Measurements from ENCODE around the gene ARHGEF25.
"Not testable (repeated sequence)": the region's sequence is repeated elsewhere in the genome, so short reads cannot be mapped to it uniquely, and the experiment has no call there.

ARHGEF25 gene

GRCh38 chr12:57579677-57580465, 31.4 kb upstream of the ARHGEF25 start:
- Histone ChIP-seq H3K36me3 (ENCODE audit: insufficient read depth, low read length) (no peaks in the 10 kb centered on the region; the same call in 1 of the 2 replicates), H3K9ac (ENCODE audit: low read depth, low read length) (no peak overlapping the region), H3K9me3 (ENCODE audit: control insufficient read depth, insufficient read depth, low read length) (no peaks in the 10 kb centered on the region), H3K4me1 (ENCODE audit: insufficient read depth, low read length) (no peaks in the 10 kb centered on the region)

GRCh38 chr12:57580466-57580795, 30.8 kb upstream of the ARHGEF25 start:
- no peaks in the 10 kb centered on the region; the same call in 1 of the 2 replicates for H3K36me3 ChIP-seq (ENCODE audit: insufficient read depth, low read length)
- H3K4me1 ChIP-seq (ENCODE audit: insufficient read depth, low read length): no peaks in the 10 kb centered on the region
- H3K9me3 ChIP-seq (ENCODE audit: control insufficient read depth, insufficient read depth, low read length): no peaks in the 10 kb centered on the region
- no peak overlapping the region for H3K9ac ChIP-seq (ENCODE audit: low read depth, low read length)

GRCh38 chr12:57581802-57582201, 29.4 kb upstream of the ARHGEF25 start:
- Histone ChIP-seq H3K36me3 (ENCODE audit: insufficient read depth, low read length) (no peaks in the 10 kb centered on the region; the same call in 1 of the 2 replicates), H3K4me1 (ENCODE audit: insufficient read depth, low read length) (no peaks in the 10 kb centered on the region), H3K9me3 (ENCODE audit: control insufficient read depth, insufficient read depth, low read length) (no peaks in the 10 kb centered on the region), H3K9ac (ENCODE audit: low read depth, low read length) (no peak overlapping the region)

GRCh38 chr12:57582440-57582839, 28.8 kb upstream of the ARHGEF25 start:
- Histone ChIP-seq H3K9me3 (ENCODE audit: control insufficient read depth, insufficient read depth, low read length) (no peaks in the 10 kb centered on the region), H3K4me1 (ENCODE audit: insufficient read depth, low read length) (no peaks in the 10 kb centered on the region), H3K36me3 (ENCODE audit: insufficient read depth, low read length) (no peaks in the 10 kb centered on the region; the same call in 1 of the 2 replicates), H3K9ac (ENCODE audit: low read depth, low read length) (no peak overlapping the region)

GRCh38 chr12:57583008-57583831, 28.0 kb upstream of the ARHGEF25 start:
- Histone ChIP-seq H3K4me1 (ENCODE audit: insufficient read depth, low read length) (no peaks in the 10 kb centered on the region), H3K36me3 (ENCODE audit: insufficient read depth, low read length) (no peaks in the 10 kb centered on the region; the same call in 1 of the 2 replicates), H3K9ac (ENCODE audit: low read depth, low read length) (no peak overlapping the region), H3K9me3 (ENCODE audit: control insufficient read depth, insufficient read depth, low read length) (no peaks in the 10 kb centered on the region)

GRCh38 chr12:57584050-57584449, 27.2 kb upstream of the ARHGEF25 start:
- Histone ChIP-seq H3K4me1 (ENCODE audit: insufficient read depth, low read length) (no peaks in the 10 kb centered on the region), H3K36me3 (ENCODE audit: insufficient read depth, low read length) (no peaks in the 10 kb centered on the region; the same call in 1 of the 2 replicates), H3K9me3 (ENCODE audit: control insufficient read depth, insufficient read depth, low read length) (no peaks in the 10 kb centered on the region), H3K9ac (ENCODE audit: low read depth, low read length) (no peak overlapping the region)

GRCh38 chr12:57584690-57585089, 26.5 kb upstream of the ARHGEF25 start:
- Histone ChIP-seq H3K36me3 (ENCODE audit: insufficient read depth, low read length) (no peaks in the 10 kb centered on the region; the same call in 1 of the 2 replicates), H3K9me3 (ENCODE audit: control insufficient read depth, insufficient read depth, low read length) (no peaks in the 10 kb centered on the region), H3K4me1 (ENCODE audit: insufficient read depth, low read length) (no peaks in the 10 kb centered on the region), H3K9ac (ENCODE audit: low read depth, low read length) (no peak overlapping the region)

GRCh38 chr12:57585156-57585555, 26.1 kb upstream of the ARHGEF25 start:
- no peaks in the 10 kb centered on the region for H3K9me3 ChIP-seq (ENCODE audit: control insufficient read depth, insufficient read depth, low read length)
- H3K36me3 ChIP-seq (ENCODE audit: insufficient read depth, low read length): no peaks in the 10 kb centered on the region; the same call in 1 of the 2 replicates
- no peak overlapping the region for H3K9ac ChIP-seq (ENCODE audit: low read depth, low read length)
- no peaks in the 10 kb centered on the region for H3K4me1 ChIP-seq (ENCODE audit: insufficient read depth, low read length)

- H3K9ac ChIP-seq (ENCODE audit: low read depth, low read length): no peak overlapping the region
- no peaks in the 10 kb centered on the region for H3K9me3 ChIP-seq (ENCODE audit: control insufficient read depth, insufficient read depth, low read length)
- H3K36me3 ChIP-seq (ENCODE audit: insufficient read depth, low read length): no peaks in the 10 kb centered on the region; the same call in 1 of the 2 replicates
- no peaks in the 10 kb centered on the region for H3K4me1 ChIP-seq (ENCODE audit: insufficient read depth, low read length)
Observed at GRCh38 chr12:57586128-57586527, 25.1 kb upstream of the ARHGEF25 start.

GRCh38 chr12:57586832-57587429, 24.3 kb upstream of the ARHGEF25 start:
- H3K9ac ChIP-seq (ENCODE audit: low read depth, low read length): no peak overlapping the region

GRCh38 chr12:57588951-57589610, 22.2 kb upstream of the ARHGEF25 start:
- not testable (repeated sequence) for H3K9ac ChIP-seq (ENCODE audit: low read depth, low read length); H3K4me1 ChIP-seq (ENCODE audit: insufficient read depth, low read length); H3K9me3 ChIP-seq (ENCODE audit: control insufficient read depth, insufficient read depth, low read length); H3K36me3 ChIP-seq (ENCODE audit: insufficient read depth, low read length)

More at GRCh38 chr12:57586832-57587429, 24.3 kb upstream of the ARHGEF25 start:
- Histone ChIP-seq H3K36me3 (ENCODE audit: insufficient read depth, low read length) (no peaks in the 10 kb centered on the region), H3K9me3 (ENCODE audit: control insufficient read depth, insufficient read depth, low read length) (no peaks in the 10 kb centered on the region), H3K4me1 (ENCODE audit: insufficient read depth, low read length) (no peaks in the 10 kb centered on the region)

GRCh38 chr12:57590479-57590863, 20.8 kb upstream of the ARHGEF25 start:
- Histone ChIP-seq H3K4me1 (ENCODE audit: insufficient read depth, low read length) (0 out of 2 replicates have a peak, but pooled peaks cover 3% of the 10 kb centered on the region), H3K36me3 (ENCODE audit: insufficient read depth, low read length) (peaks cover 4% of the 10 kb centered on the region; the same call in 1 of the 2 replicates), H3K9ac (ENCODE audit: low read depth, low read length) (peak overlapping the region; percentile 71), H3K9me3 (ENCODE audit: control insufficient read depth, insufficient read depth, low read length) (no peaks in the 10 kb centered on the region)

GRCh38 chr12:57590864-57591781, 20.1 kb upstream of the ARHGEF25 start, which contains the start of gene PIP4K2C:
TSS of gene PIP4K2C (plus strand) at chr12:57591192. CDS start at chr12:57591290, 98 bp downstream.
- Histone ChIP-seq H3K9me3 (ENCODE audit: control insufficient read depth, insufficient read depth, low read length) (no peaks in the 10 kb centered on the region), H3K4me1 (ENCODE audit: insufficient read depth, low read length) (0 out of 2 replicates have a peak, but pooled peaks cover 3% of the 10 kb centered on the region), H3K9ac (ENCODE audit: low read depth, low read length) (peak within 1 kb of the TSS; percentile 71), H3K36me3 (ENCODE audit: insufficient read depth, low read length) (peaks cover 4% of the 10 kb centered on the region; the same call in 1 of the 2 replicates)
